Endometrial microvascular endothelial cells (primary cell): Measurements from ENCODE around the gene C1orf210. TPM values are rescaled to one million over a fixed set of nuclear protein-coding genes. Genes with fewer than 3 reads are reported as not detected.

Experiments
- in situ Hi-C: cut with HindIII; loops from 2 replicates; pipeline ENCODE4 v1.10.0; 2017; ENCODE audit warnings: low sequenced_read_pairs, low pct_unique_long_range_greater_than_20kb; ENCODE audit errors: inconsistent ontology term
- total RNA-seq: library from RNA; depleted of rRNA; stranded (reverse); fragments of >200 nt; gene quantifications from one replicate; pipeline ENCODE4 v1.2.3, GENCODE V29; 2015; ENCODE audit errors: inconsistent ontology term

The C1orf210 gene
- total RNA-seq, 1 donor from 2014 or later: not detected

GRCh38 chr1:43313771-43314170 lies 28.4 kb upstream of the C1orf210 start:
- in situ Hi-C loops: no loop called here

DNA sequence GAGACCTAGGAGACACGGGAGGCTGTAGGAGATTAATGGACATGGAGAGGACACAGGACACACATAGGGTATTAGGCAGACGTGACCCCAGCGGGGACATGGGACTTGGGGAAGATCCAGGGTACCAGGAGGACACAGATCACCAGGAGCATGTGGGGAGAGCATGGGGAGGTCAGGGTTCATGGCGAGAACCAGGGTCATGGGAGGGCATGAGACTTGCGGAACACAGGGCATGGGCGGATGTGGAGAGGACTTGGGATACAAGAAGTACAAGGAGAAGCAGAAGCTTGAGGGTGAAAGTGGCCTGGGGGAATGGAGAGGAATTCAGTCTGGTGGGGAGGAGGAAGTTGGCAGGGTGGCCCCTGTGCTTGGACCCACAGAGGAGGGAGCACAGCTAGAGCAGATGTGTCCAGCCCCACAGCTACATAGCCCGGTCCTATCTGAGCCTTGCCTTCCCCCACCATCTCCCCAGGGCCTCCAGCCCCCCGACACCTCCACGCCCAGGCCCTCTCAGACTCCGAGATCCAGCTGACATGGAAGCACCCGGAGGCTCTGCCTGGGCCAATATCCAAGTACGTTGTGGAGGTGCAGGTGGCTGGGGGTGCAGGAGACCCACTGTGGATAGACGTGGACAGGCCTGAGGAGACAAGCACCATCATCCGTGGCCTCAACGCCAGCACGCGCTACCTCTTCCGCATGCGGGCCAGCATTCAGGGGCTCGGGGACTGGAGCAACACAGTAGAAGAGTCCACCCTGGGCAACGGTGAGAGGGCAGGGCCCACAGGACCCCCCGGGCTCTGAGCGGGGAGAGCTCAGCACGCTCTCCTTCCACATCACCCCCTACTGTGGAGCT lies 27.5 kb upstream of the C1orf210 start:
- in situ Hi-C loops: no loop called here

DNA sequence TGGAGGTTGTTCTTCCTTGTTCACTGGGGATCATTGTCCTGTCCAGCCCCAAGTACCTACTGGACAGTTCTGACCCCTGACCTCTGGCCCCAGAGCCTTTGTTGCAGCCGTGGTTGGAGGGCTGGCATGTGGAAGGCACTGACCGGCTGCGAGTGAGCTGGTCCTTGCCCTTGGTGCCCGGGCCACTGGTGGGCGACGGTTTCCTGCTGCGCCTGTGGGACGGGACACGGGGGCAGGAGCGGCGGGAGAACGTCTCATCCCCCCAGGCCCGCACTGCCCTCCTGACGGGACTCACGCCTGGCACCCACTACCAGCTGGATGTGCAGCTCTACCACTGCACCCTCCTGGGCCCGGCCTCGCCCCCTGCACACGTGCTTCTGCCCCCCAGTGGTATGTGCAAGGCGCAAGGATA lies 26.8 kb upstream of the C1orf210 start:
- in situ Hi-C loops: no loop called here

GRCh38 chr1:43311521-43311920 lies 26.1 kb upstream of the C1orf210 start:
- in situ Hi-C loops: no loop called here

DNA sequence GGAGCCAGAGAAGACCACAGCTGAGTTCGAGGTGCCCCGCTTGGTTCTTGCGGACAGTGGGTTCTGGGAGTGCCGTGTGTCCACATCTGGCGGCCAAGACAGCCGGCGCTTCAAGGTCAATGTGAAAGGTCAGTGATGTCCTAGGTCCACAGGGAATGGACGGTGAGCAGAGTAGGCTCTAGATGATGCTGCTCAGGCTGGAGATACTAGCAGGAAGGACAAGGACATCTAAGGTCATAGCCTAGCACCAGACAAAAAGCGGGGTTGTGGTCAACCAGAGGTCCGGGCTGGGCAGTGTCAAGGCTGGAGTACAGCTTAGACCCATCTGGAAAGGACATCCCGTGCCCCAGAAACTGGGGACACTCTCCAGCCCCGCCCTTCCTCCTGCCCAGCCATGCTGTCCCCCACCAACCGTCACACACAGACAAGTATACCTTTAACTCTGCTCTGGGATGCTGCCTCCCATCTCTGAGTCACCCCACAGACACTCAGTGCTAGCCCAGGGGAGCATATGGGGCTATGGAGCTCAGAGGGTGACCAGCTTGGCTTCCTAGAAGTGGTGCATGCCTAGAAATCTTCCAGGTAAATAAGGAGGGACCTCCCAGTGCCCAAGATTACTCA lies 24.1 kb upstream of the C1orf210 start:
- in situ Hi-C loops: no loop called here

DNA sequence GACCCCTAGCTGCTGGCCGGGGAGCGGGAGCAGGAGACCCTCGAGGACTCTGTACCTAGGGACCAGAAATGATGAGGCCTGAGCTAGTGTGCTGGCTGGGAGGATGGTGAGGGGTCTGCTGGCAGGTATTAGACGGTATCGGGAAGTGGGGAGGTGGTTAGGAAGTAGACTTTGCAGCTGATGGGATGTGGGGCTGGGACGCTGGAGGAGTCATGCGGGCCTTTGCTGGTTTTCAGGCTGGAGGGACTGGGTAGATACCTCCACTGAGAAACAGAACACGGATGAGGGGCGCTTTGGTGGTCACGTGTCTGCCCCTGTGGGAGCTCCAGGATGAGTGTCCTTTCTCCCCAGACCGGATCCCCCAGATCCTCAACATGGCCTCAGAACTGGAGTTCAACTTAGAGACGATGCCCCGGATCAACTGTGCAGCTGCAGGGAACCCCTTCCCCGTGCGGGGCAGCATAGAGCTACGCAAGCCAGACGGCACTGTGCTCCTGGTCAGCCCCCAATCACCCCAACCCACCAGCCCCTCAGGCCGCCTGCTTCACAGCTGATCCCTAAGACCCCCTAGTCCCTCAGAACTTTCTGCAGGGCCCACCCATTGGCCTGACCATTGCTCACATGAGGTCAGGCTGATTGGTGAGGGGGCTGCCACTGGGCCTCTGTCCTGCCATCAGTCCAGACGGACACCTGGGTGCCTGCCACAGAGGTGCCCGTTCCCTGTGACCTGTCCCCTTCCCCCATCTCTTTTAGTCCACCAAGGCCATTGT lies 23.4 kb upstream of the C1orf210 start:
- in situ Hi-C loops: no loop called here

DNA sequence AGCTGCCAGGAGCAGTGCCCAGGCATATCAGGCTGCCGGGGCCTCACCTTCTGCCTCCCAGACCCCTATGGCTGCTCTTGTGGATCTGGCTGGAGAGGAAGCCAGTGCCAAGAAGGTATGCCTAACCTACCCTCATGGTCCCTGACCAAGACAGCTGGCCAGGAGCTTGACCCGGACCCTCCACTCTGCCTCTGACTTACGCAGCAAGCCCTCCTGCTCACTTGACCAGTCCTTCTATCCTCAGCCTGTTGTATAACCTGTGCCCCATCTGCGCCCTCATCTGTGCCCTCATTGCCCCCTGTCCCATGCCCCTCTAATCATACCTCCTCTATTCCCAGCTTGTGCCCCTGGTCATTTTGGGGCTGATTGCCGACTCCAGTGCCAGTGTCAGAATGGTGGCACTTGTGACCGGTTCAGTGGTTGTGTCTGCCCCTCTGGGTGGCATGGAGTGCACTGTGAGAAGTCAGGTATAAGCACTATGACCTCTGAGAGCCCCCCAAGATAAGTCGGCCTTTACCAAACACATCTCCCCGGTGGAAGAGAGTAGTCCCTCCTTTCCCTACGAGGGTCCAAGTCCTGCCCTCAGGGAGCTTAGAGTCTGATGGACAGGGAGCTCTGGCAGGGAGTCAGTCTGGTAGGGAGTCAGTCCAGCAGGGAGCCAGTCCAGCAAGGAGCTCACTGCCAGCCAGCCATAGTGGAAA lies 22.2 kb upstream of the C1orf210 start:
- in situ Hi-C loops: no loop called here

- in situ Hi-C loops: no loop called here
These were observed 21.5 kb upstream of the C1orf210 start for GRCh38 chr1:43306688-43307457.

DNA sequence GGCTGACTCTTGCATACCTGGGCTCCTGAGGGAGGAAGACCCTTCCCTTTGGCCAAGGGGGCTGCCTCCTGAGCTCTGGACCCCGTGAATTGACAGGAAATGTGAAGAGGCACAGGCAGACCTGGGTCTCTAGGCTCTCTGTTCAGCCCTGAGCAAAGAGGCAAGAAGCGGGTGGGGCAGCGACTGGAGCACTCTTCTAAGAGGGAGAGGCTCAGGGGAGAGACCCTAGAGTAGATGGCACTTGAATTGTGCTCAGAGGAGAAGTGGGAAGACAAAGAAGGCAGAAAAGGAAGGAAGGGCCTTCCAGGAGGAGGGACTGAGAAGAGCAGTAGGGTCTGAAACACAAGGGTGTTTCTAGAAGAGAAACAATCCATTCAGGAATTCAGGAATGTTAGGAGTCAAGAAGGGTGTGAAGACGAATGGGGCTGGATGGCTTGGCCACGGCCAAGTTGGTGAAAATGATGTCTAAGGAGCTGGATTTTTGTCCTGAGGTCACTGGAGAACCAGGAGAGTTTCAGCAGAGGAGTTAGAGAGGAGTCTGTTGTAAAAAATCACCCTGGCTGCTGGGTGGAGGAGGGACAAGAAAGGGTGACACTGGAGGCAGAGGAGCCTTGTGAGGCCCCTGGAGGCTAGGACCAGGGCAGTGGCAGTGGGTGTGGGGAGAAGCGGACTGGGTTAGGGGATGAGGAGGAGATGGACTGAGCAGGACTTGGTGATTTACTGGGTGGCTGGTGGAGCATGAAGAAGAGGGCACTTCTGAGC lies 20.7 kb upstream of the C1orf210 start:
- in situ Hi-C loops: no loop called here

GRCh38 chr1:43305461-43305860 lies 20.1 kb upstream of the C1orf210 start:
- in situ Hi-C loops: no loop called here

DNA sequence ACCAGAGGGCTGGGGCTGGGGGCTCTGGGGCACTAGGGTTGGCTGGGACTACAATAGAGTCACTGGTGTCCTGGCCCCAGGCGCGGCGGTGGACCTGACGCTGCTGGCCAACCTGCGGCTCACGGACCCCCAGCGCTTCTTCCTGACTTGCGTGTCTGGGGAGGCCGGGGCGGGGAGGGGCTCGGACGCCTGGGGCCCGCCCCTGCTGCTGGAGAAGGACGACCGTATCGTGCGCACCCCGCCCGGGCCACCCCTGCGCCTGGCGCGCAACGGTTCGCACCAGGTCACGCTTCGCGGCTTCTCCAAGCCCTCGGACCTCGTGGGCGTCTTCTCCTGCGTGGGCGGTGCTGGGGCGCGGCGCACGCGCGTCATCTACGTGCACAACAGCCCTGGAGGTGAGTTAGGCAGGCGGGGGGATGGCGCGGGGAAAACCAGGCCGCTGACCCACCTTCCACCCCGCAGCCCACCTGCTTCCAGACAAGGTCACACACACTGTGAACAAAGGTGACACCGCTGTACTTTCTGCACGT lies 19.5 kb upstream of the C1orf210 start:
- in situ Hi-C loops: no loop called here

DNA sequence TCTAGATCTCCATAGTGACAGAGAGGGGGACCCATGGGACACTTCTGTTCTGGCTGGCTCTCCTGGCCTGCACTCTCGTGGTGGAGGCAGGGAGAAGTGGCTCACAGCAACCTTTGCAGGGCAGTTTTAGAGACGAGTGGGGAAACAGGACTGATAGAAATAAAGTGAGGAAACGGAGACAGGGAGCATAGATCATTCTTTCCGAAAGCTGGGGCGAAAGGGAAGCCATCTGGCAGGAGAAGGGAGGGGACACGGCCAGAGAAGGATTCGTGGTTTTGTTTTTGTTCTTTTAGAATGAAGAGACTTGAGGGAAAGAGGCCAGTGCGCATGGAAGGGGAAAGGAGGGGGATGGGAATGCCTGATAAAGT lies 18.9 kb upstream of the C1orf210 start:
- in situ Hi-C loops: no loop called here

GRCh38 chr1:43303471-43304313 lies 18.3 kb upstream of the C1orf210 start:
- in situ Hi-C loops: no loop called here

- in situ Hi-C loops: no loop called here
These were observed 17.5 kb upstream of the C1orf210 start for GRCh38 chr1:43302721-43303470.

- in situ Hi-C loops: no loop called here
These were observed 16.8 kb upstream of the C1orf210 start for GRCh38 chr1:43302201-43302600.
